ENCODE data around the gene LUC7L.
"Not testable (repeated sequence)": the region's sequence is repeated elsewhere in the genome, so short reads cannot be mapped to it uniquely, and the experiment has no call there.

Gene LUC7L

DNA sequence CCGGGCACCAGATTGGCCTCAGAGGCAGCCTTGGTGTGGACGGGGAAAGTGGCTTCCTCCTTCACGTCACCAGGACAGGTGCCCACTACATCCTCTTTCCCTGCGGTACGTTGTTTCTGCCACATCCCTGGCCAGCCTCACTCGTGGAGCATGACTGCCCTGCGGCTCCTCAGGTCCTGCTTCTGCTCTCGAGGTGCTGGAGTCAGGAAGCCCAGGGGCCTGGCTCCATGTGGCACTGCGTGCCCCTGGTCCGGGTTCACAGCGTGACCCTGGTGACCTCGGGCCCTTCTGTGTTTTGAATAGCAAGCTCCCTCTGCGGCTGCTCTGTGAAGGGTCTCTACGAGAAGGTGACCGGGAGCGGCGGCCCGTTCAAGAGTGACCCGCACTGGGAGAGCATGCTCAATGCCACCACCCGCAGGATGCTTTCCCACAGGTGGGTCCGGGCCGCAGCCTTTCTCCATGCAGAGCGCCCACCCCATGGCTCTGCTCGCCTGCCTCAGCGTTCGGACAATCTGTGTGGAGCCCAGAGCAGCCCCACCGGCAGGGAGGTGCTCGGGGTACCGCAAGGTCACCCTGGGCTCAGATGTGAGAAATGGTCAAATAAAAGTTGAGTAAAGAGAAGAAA lies 33.0 kb upstream of the LUC7L start:
- in situ Hi-C loops (cut with MboI; ENCODE audit: low sequenced_read_pairs, unreplicated experiment): no loop called here
- TF ChIP-seq, protein P1, sequence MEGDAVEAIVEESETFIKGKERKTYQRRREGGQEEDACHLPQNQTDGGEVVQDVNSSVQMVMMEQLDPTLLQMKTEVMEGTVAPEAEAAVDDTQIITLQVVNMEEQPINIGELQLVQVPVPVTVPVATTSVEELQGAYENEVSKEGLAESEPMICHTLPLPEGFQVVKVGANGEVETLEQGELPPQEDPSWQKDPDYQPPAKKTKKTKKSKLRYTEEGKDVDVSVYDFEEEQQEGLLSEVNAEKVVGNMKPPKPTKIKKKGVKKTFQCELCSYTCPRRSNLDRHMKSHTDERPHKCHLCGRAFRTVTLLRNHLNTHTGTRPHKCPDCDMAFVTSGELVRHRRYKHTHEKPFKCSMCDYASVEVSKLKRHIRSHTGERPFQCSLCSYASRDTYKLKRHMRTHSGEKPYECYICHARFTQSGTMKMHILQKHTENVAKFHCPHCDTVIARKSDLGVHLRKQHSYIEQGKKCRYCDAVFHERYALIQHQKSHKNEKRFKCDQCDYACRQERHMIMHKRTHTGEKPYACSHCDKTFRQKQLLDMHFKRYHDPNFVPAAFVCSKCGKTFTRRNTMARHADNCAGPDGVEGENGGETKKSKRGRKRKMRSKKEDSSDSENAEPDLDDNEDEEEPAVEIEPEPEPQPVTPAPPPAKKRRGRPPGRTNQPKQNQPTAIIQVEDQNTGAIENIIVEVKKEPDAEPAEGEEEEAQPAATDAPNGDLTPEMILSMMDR (IDR thresholded peaks at IDR 0.05; ENCODE audit: borderline replicate concordance, control extremely low read depth, extremely low read depth, insufficient read depth, missing control alignments): no peak
- no peak for DNase-seq (ENCODE audit: low spot score)

DNA sequence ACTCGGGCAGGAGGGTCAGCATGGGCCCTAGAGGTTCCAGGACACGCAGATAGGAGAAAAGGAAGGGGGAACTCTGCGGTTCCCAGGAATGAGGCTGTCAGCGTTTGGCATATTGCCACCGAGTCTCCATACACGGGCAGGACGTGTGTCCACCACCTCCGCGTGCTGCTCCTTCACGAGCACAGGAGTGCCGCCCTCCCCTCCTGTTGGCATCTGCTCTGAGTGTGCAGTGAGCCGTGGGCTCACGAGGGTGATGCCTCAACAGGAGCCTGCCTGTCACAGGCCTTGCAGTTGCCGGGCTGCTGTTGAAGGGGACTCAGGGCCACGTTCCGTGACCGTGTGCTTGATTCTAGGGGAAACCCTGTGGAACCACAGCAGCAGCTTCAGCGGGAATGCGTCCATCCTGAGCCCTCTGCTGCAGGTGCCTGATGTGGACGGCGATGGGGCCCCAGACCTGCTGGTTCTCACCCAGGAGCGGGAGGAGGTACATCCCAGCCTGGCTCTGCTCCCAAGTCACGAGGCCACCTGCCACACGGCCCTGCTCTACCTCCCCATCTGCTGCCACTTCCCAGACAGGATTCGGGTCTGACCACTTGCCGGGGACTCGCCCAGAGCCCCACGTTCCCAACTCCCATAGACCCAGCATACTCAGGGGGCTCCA lies 31.9 kb upstream of the LUC7L start:
- TF ChIP-seq, protein P1 (IDR thresholded peaks at IDR 0.05; ENCODE audit: borderline replicate concordance, control extremely low read depth, extremely low read depth, insufficient read depth, missing control alignments): no peak
- in situ Hi-C loops (cut with MboI; ENCODE audit: low sequenced_read_pairs, unreplicated experiment): no loop called here
- no peak for DNase-seq (ENCODE audit: low spot score)

DNA sequence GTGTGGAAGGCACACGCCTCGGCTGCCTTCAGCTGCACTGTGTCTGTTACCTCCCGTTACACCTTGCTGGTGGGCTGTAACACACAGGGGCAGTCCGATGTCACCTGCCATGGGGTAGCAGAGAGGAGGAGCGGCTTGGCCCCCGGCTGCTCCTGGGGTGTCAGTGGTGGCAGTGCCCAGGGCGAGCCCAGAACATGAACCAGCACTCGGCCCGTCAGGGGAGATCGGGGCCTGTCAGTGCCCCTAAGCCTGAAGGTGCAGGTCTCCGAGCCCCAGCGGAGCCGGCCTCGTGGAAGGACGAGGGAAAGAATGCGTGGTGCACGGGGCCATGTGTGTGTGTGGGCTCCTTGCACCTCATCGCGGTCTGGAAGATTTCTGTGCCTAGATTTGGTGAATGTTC lies 31.1 kb upstream of the LUC7L start:
- TF ChIP-seq, protein P1 (IDR thresholded peaks at IDR 0.05; ENCODE audit: borderline replicate concordance, control extremely low read depth, extremely low read depth, insufficient read depth, missing control alignments): no peak
- in situ Hi-C loops (cut with MboI; ENCODE audit: low sequenced_read_pairs, unreplicated experiment): no loop called here
- no peak for DNase-seq (ENCODE audit: low spot score)

DNA sequence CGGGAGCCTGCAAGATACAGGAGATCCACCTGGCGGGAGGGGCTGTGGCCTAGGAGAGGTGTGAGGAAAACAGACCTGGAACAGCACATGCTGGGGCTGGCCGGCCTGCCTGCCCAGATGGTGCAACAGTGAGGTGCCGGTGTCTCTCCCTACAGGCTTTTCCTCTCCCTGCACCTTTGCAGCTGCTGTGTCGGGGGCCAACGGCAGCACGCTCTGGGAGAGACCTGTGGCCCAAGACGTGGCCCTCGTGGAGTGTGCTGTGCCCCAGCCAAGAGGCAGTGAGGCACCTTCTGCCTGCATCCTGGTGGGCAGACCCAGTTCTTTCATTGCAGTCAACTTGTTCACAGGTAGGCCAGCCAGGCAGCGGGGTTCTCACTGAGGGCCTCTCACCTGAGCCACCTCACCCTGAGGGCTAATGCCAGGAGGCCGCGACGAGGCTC lies 30.6 kb upstream of the LUC7L start:
- in situ Hi-C loops (cut with MboI; ENCODE audit: low sequenced_read_pairs, unreplicated experiment): no loop called here
- TF ChIP-seq, protein P1 (IDR thresholded peaks at IDR 0.05; ENCODE audit: borderline replicate concordance, control extremely low read depth, extremely low read depth, insufficient read depth, missing control alignments): no peak
- no peak for DNase-seq (ENCODE audit: low spot score)

DNA sequence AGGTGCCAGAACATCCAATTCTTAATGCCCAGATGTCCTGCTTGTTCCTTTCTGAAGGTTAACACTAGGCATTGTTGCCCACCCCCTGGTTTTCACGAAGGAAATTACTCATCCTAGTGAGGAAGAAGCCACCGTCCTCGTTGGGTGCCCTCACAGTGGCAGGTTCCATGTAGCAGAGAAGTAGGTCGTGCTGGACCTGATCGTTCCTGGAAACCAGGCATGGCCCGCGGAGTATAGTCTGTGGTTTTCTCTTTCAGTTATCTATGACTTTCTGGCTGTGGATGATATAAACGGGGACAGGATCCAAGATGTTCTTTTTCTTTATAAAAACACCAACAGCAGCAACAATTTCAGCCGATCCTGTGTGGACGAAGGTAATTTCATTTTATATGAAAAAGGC lies 30.0 kb upstream of the LUC7L start:
- DNase-seq (ENCODE audit: low spot score): no peak
- TF ChIP-seq, protein P1 (IDR thresholded peaks at IDR 0.05; ENCODE audit: borderline replicate concordance, control extremely low read depth, extremely low read depth, insufficient read depth, missing control alignments): no peak
- in situ Hi-C loops (cut with MboI; ENCODE audit: low sequenced_read_pairs, unreplicated experiment): no loop called here

DNA sequence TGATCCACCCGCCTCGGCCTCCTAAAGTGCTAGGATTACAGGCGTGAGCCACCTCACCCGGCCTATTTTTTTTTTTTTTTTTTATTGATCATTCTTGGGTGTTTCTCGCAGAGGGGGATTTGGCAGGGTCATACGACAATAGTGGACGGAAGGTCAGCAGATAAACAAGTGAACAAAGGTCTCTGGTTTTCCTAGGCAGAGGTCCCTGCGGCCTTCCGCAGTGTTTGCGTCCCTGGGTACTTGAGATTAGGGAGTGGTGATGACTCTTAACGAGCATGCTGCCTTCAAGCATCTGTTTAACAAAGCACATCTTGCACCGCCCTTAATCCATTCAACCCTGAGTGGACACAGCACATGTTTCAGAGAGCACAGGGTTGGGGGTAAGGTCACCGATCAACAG lies 28.8 kb upstream of the LUC7L start:
- DNase-seq (ENCODE audit: low spot score); in situ Hi-C loops (cut with MboI; ENCODE audit: low sequenced_read_pairs, unreplicated experiment): not testable (repeated sequence)

DNA sequence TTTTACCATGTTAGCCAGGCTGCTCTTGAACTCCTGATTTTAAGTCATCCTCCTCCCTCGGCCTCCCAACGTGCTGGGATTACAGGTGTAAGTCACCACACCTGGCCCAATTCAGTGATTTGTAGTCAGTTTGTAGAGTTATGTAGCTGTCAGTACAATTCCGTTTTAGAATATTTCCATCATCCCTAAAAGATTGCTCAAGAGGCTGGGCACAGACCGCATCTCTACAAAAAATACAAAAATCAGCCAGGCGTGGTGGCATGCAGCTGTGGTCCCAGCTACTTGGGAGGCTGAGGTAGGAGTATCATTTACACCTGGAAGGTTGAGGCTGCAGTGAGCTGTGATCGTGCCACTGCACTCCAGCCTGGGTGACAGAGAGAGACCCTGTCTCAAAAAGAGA lies 25.9 kb upstream of the LUC7L start:
- TF ChIP-seq, protein P1 (IDR thresholded peaks at IDR 0.05; ENCODE audit: borderline replicate concordance, control extremely low read depth, extremely low read depth, insufficient read depth, missing control alignments): no peak
- no peak for DNase-seq (ENCODE audit: low spot score)
- in situ Hi-C loops (cut with MboI; ENCODE audit: low sequenced_read_pairs, unreplicated experiment): no loop called here

All from GM13976 (cell line).